ENCODE results near the gene CD99.
"Not testable (repeated sequence)": the region's sequence is repeated elsewhere in the genome, so short reads cannot be mapped to it uniquely, and the experiment has no call there.

CD99 gene

GRCh38 chrX:2727264-2727663 is 36.2 kb downstream of the CD99 start:
- DNase-seq (ENCODE audit: low read depth in 2 of 2): not testable (repeated sequence)

GRCh38 chrX:2732076-2732475 is 41.0 kb downstream of the CD99 start:
- DNase-seq (ENCODE audit: low read depth in 2 of 2): no peak

- no peak for DNase-seq (ENCODE audit: low read depth in 2 of 2)
Observed at GRCh38 chrX:2732649-2733048, 41.6 kb downstream of the CD99 start.

- no peak for DNase-seq (ENCODE audit: low read depth in 2 of 2)
Observed at GRCh38 chrX:2733286-2733685, 42.2 kb downstream of the CD99 start.

GRCh38 chrX:2735270-2735669 is 44.2 kb downstream of the CD99 start:
- DNase-seq (ENCODE audit: low read depth in 2 of 2): no peak

- DNase-seq (ENCODE audit: low read depth in 2 of 2): no peak
Observed at GRCh38 chrX:2740672-2741071, 49.6 kb downstream of the CD99 start.

- DNase-seq (ENCODE audit: low read depth in 2 of 2): no peak
Observed at GRCh38 chrX:2741386-2741785, 50.3 kb downstream of the CD99 start.

GRCh38 chrX:2746250-2746649 is 55.2 kb downstream of the CD99 start:
- DNase-seq (ENCODE audit: low read depth in 2 of 2): not testable (repeated sequence)

GRCh38 chrX:2748171-2748814 is 57.2 kb downstream of the CD99 start:
- no peak for DNase-seq (ENCODE audit: low read depth in 2 of 2)

GRCh38 chrX:2748815-2749188 is 57.7 kb downstream of the CD99 start:
- no peak for DNase-seq (ENCODE audit: low read depth in 2 of 2)

- no peak for DNase-seq (ENCODE audit: low read depth in 2 of 2)
Observed at GRCh38 chrX:2751291-2751690, 60.2 kb downstream of the CD99 start.

- not testable (repeated sequence) for DNase-seq (ENCODE audit: low read depth in 2 of 2)
Observed at GRCh38 chrX:2751874-2752300, 60.8 kb downstream of the CD99 start, which contains the start of gene XG. TSS of gene XG (plus strand) at chrX:2752040. CDS start at chrX:2752275, 235 bp downstream.

GRCh38 chrX:2752441-2752840 is 61.3 kb downstream of the CD99 start:
- DNase-seq (ENCODE audit: low read depth in 2 of 2): not testable (repeated sequence)

GRCh38 chrX:2755163-2755715 is 64.1 kb downstream of the CD99 start:
- not testable (repeated sequence) for DNase-seq (ENCODE audit: low read depth in 2 of 2)

GRCh38 chrX:2756548-2756947 is 65.5 kb downstream of the CD99 start:
- DNase-seq (ENCODE audit: low read depth in 2 of 2): no peak

GRCh38 chrX:2761246-2761645 is 70.2 kb downstream of the CD99 start:
- DNase-seq (ENCODE audit: low read depth in 2 of 2): no peak

- not testable (repeated sequence) for DNase-seq (ENCODE audit: low read depth in 2 of 2)
Observed at GRCh38 chrX:2762671-2763070, 71.6 kb downstream of the CD99 start.

GRCh38 chrX:2764766-2765548 is 73.9 kb downstream of the CD99 start:
- not testable (repeated sequence) for DNase-seq (ENCODE audit: low read depth in 2 of 2)

GRCh38 chrX:2765549-2765830 is 74.4 kb downstream of the CD99 start:
- no peak for DNase-seq (ENCODE audit: low read depth in 2 of 2)

- no peak for DNase-seq (ENCODE audit: low read depth in 2 of 2)
Observed at GRCh38 chrX:2766906-2767305, 75.8 kb downstream of the CD99 start.

- DNase-seq (ENCODE audit: low read depth in 2 of 2): no peak
Observed at GRCh38 chrX:2767631-2768455, 76.7 kb downstream of the CD99 start.

- no peak for DNase-seq (ENCODE audit: low read depth in 2 of 2)
Observed at GRCh38 chrX:2769615-2770014, 78.5 kb downstream of the CD99 start.

Data from stimulated activated CD8-positive, alpha-beta memory T cell treated with anti-CD3 and anti-CD28 coated beads, Interleukin-7, amount 100 ng/mL, for 1 hour (primary cell).